DMS153 (cell line): ENCODE measurements around the gene NEUROG1.

Experiments
- DNase-seq: peaks from one replicate; lab custom pipeline; 2025; lab: John Stamatoyannopoulos, UW

NEUROG1 gene, protein sequence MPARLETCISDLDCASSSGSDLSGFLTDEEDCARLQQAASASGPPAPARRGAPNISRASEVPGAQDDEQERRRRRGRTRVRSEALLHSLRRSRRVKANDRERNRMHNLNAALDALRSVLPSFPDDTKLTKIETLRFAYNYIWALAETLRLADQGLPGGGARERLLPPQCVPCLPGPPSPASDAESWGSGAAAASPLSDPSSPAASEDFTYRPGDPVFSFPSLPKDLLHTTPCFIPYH

DNA sequence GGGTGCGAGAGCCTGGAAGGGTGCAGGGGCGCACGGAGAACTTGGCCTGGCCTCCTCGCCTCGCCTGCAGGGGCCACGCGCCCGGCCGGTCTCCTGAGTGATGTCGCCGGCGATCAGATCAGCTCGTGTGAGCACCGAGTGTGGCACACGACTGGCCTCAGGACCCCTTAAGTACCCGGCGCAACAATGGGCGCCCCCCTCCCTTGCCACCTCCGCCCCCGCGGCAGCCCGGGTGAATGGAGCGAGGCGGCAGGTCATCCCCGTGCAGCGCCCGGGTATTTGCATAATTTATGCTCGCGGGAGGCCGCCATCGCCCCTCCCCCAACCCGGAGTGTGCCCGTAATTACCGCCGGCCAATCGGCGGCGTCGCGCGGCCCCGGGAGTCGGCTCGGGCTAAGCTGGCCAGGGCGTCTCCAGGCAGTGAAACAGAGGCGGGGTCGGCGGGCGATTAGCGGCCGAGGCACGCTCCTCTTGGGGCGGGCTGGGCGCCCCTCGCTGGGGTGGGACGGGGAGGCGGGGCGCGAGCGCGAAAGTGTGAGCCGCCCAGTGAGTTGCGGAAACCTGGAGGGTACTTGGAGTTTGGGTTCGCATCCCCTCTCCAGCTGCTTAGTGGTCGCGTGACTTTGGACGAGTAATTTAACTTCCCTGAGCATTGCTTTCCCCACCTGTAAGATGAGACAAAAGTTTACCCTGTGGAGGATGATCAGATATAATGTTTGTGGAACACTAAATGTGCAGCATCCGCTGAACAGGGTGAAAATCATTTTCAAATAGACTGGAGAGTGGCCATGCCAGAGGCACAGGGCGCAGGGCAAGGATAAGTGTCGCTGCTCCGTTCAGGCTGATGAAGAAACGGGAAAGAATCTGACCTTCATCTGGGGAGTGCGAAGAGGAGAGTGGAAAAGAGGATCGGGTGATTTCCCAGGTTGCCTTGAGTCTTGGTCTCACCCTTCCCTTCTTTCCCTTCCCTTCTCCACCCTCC is at the start of gene NEUROG1:
NEUROG1 (minus strand) TSS at position 145 of the 982 bp plus-strand sequence. CDS start 274 bp downstream, outside the sequence.
- DNase-seq, result no peak

DNA sequence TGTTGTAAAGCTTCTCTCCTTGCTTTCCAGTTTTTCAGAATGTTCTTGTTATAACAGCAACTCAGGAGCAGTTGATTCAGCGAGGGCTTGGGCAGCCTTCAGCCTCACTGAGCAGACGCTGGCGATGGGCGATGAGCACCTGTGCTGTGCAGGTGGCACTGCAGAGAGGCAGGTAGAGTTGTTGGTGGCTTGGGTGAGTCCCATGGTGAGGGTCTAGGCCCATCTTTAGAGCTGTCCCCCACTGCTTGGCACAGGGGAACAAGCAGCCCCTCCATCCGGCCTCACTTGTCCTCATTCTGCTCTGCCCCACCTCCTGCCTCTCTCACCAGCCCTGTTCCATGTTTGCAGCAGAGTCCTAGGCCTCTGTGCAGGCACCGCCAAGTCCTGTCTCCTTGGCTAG is 49.2 kb upstream of the NEUROG1 start:
- DNase-seq, result no peak

DNA sequence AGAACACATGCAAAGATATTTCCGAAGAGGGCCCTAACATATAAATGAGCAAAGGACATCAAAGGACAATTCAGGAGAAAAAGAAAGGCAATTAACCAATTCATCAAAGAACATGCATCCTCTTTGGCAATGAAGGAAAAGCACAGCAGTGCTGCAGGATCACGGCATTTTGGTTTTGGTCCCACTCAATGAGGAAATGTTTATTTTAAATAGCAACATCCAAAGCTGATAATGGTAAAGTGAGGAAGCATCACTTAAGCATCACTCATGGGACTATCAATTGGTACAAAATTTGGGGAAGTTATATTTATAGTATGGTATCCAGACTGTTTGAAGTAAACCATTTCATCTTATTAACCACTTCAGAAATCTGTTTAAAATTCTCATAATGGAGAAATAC is 48.5 kb upstream of the NEUROG1 start:
- DNase-seq, result no peak

DNA sequence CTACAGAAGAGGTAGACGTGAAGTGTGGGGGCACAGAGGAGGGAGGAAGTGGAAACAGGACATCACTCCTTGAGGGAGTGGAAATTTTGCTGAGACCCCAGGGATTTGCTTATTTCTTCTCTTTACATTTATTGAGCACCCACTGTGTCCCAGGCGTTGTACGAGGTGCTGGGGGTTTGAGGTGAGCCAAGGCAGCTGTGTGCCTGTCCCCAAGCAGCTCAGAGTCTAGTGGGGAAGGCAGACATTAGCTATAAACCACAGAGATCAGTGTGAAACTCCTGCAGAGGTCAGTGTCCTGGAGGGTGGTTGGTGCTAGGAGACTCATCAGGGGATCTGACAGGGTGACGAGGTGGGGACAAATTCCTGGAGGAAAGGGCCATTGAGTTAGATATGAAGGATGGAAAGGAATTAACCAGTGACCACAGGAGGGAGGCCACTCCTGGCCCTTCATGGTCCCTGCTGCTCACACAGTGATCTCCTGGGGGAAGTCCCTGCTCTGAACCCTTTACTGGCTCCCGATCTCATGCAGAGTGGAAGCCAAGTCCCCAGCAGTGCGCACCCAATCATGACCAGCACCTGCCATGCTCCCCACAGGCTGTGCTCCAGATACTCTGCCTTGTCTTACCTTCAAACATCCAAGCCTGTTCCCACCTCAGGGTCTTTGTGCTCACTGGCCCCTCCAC is 46.5 kb upstream of the NEUROG1 start:
- DNase-seq, result no peak

DNA sequence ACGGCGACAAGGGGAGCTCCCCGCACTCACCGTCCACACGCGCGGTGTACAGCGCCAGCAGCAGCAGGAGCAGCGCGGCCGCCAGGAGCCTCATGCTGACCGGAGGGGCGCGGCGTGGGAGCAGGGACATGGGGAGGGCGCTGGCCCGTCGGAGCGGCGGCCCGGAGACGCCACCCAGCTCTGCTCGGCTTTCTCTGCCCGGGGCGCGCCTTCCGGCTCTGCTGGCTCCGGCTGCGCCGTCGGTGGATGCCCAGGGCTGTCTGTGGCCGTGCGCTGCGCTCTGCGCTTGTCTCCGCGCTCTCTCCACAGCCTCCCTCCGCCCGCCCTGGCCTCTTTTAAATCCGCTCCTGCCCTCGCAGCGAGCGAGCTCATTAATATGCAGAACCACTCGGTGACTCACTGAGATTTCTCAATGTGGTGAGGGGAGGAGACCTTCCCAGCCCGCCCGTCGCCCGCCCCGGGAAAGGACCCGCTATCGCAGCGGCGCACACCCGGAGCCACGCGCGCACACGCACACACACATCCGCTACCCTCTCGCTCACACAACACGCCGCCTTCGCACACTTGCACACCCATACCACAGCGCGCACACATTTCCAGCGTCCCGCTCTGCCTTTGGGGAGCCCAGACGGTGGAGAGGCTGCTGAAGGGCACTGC is 43.0 kb upstream of the NEUROG1 start, which contains the start of gene CXCL14:
CXCL14 (minus strand) TSS at position 307 of the 657 bp plus-strand sequence; CDS start at position 94, 213 bp downstream.
- no peak for DNase-seq

DNA sequence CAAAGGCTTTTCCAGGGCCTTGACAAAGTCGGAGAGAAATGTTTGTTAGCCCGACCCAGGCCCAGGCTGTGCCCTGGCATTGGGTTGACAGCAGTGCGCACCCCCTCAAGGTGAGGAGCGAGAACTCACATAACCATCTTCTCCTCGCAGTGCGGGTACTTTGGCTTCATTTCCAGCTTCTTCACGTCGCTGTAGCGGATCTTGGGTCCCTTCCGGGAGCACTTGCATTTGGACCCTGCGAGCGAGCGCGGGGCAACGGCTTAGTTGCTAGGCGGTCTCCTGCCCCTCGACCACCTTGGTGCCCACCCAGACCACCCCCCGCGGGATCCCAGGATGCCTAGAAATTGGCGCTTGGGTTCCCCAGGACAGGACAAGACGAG is 42.5 kb upstream of the NEUROG1 start:
- no peak for DNase-seq

DNA sequence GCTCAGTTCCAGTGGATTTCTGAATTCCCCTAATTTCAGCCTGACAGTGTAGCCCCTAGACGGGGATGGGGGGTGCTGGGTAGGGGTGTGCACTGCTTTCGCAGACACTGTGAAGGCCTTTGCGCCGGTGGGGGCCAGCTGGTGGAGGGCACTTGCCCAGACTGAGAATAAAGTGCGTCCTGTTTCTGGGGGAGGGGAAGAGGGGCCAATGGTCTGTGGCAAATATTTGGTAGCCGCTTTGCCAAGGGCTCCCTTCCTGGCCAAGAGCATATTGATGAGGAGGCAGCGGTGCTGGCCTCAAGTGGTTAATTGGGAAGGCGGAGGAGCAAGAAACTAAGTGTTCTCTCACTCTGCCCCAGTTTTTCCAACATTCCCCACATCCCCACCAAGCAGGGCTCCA is 41.7 kb upstream of the NEUROG1 start:
- no peak for DNase-seq

DNA sequence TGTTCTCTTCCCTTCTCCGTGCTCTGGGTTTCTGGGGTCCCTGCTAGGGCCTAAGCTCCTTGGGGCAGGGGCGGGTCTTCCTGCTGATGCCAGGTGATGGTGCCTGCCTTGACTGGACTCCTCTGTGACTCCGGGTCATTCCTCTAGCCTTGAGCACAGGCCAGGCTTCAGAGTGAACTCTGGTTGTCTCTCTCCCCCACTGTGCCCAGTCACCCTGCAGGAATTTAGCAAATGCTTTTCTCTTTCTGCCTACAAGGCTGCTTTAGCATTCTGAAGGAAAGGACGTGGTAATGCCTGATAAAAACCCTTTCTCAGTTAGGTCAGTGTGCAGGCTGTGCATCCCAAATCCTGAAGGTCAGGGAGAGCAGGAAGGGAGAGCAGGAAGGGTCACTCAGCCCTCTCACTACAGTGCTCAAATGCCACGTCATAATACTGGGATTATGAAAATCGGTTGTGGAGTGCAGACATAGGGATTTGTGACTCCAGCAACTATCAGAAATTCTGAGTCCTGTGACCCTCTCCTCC is 40.4 kb upstream of the NEUROG1 start:
- DNase-seq, result no peak

DNA sequence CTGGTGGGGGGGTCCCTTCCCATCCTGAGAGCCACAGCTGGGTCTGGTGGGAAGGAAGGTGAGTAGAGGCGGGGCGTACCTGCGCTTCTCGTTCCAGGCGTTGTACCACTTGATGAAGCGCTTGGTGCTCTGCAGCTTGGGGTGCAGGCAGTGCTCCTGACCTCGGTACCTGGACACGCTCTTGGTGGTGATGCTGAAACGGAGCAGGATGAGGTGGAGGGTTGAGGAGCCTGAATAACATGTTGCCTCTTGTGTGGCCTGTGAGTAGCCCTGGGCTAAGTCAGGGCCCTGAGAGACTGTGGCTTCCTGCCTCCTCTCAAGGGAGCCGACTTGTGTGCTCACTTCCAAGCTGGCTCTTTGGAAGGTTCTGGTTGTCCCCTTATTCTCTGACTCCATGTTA is 38.7 kb upstream of the NEUROG1 start:
- no peak for DNase-seq

DNA sequence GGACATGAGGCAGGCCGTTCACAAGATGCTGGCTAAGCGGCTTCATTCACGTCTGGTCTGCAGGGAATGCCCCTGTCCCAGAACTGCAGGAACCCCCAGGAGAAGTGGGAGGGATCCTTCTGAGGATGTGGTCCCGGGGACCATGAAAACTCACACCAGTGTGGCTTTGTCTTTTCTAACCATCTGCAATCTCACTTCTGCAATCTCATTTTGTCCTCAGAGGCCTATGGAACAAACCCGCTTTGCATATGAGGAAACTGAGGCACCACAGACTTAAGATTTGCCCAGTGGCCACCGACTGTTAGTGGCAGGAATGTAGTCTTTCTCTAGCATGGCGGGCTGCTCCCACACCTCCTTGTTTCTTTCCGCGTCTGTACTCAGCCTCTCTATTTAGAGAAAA is 36.1 kb upstream of the NEUROG1 start:
- DNase-seq, result no peak

DNA sequence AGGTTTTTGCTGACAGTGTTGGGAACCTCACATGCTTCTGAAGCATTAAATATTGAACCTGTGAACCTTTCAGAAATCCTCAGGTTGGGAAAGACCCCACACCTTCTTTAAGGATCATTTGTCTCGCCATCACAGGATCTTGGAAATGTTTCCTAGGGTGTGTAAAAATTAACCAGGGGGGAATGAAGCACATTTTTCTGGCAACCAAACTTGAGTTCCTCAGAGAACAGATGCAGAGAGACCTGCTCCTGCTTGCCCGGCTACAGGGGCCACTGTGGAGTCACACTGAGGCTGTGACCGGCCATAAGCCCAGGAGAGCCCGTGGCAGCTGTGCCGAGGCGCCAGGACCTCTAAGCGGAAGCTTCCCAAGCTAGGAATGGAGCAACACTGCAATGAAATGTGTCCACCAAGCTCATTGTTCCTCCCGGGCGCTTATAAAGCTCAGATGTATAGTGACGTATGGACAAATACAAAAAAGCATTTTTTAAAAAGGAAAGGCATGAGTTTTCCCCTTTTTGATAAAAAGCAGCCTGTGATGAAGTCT is 35.4 kb upstream of the NEUROG1 start:
- DNase-seq, result no peak

DNA sequence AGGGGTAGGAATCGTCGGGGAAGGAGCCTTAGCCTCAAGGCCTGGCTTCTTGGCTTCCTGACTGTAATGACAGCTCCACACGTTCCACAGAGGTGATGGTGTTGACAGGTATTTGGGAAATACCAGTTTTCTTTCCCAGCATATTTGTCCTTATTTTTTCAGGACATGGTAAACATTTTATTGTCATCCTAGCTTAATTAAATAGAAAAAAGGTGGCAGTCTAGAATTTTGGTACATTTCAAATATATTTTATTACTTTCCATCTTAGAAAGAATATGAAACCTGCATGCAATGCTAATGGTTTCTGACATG is 34.6 kb upstream of the NEUROG1 start:
- no peak for DNase-seq

DNA sequence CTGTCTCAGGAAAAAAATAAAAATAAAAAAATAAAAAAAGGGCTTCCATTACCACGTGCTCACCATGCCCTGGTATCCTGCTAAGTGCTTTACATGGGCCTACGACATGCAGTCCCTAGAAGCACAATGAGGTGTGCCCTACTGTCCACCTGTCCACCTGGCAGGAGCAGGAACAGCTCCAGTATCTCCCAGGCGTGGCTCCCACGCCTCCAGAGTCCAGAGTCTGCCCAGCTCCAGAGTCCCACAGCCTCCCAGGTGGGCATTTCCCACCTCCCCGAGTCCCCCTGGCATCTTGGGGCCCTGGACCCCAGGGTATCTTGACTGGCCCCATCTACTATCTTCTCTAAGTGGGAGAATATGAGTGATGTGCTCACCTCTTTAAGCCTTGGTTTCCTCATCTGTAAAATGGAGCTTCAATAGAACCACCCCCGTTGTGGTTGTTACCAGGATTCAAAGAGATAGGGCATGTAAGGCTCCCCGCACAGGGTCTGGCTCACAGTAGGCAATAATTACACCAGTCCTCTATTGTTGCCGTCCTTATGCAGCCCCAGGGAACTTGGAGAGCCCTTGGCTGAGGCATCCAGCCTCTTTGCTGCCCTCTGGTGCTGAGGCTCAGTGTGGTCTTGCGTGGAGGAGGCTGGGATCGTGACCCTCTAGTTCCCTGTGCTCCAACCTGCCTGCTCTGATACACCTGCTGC is 34.1 kb upstream of the NEUROG1 start:
- no peak for DNase-seq

DNA sequence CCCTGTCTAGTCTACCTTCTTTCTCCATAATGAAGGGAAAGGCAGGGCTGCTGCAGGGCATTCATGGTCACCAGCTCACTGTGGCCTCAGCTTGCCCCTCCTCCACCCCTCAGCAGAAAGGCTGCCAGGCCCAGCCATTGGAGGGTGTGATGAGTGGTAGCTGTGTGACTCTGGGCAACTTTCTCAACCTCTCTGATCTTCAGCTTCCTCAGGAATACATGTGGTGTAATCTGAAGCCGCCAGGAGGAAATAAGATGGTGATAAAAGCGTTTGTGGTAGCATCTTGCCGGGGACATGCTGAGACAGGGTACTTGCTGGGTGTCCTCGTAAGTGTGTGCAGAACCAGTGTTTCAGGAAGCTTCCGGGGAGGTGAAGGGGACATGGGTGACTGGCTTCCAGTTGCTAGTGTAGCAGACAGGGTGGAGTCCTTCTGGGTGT is 33.2 kb upstream of the NEUROG1 start:
- DNase-seq, result no peak

DNA sequence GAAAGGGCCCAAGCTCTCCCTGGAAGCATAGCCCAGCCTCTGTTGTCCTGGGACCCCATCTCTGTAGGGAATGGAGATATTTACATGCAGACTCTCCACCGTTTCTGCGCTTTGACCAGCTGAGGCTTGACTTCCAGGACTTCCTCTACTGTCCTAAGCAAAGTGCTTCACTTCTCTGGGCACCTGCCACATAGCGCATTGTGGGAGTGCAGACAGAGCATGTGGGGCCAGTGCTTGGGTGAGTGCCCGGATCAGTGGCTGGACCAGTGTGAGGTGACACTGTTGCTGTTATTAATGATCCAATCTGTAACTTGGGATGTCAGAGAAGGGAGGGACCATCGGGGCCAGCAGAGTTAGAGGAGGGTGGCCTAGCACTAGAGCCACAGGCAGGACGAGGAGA is 32.5 kb upstream of the NEUROG1 start:
- no peak for DNase-seq

DNA sequence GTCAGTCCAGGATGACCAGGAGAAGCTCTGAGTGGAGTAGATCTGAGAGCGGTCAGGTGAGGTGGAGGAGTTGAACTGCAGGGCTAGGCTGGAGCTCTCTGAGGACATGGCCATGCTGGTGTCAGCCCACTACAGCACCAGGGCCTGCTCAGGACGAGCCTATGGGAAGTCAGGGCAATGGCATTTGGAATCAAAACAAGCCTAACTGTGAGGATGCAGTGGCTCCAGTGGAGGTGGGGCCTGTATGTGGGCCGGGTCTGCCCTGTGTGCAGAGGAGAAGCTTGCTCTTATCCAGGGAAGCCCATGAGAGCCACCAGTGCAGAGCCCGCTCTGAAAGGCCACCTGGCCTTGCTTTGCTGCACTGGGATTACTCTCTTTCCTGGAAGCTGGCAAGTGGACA is 31.9 kb upstream of the NEUROG1 start:
- no peak for DNase-seq

DNA sequence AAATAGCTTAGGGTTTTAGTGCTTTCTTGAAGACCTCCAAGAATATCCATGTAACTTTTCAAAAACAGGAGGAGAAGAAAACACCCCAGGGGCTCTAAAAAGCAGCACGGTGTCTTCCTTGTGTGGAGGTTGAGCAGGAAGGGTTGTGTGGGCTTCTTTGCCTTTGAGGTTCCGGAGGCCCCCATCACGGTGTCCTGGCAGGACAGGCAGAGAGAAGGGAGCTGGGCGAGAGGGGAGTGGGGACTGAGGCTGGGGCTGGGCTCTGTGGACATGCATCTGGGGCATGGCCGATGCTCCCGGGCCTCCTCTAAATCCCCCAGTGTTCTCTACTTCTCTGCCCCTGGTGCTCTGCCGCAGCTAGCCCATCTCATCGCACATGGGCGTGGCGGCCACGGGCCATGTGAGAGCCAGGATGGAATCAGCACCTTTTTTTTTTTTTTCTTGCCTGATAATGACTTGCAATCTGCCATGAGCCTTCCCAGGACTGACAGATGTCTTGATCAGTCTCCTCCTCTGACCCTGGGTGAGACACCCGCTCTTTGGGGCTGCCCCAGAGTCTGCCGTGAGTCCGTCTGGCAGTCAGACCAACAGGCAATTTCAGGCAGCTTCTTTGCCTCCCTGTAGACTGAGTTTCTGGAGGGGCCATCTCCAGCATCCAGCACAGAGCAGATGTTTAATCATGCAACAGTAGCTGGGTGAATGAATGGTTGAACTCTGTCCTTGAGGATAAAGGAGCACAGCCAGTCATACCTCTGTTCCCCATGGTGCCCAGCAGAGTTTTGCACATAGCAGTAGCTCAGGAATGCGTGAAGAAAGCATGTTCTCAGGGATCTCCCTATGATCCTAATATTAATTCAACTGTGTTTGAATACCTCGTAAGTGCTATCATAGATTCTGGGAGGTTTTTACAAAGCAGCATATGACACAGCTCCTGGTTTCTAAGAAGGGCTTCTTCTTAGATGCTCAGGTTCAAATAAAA is 30.9 kb upstream of the NEUROG1 start:
- no peak for DNase-seq

DNA sequence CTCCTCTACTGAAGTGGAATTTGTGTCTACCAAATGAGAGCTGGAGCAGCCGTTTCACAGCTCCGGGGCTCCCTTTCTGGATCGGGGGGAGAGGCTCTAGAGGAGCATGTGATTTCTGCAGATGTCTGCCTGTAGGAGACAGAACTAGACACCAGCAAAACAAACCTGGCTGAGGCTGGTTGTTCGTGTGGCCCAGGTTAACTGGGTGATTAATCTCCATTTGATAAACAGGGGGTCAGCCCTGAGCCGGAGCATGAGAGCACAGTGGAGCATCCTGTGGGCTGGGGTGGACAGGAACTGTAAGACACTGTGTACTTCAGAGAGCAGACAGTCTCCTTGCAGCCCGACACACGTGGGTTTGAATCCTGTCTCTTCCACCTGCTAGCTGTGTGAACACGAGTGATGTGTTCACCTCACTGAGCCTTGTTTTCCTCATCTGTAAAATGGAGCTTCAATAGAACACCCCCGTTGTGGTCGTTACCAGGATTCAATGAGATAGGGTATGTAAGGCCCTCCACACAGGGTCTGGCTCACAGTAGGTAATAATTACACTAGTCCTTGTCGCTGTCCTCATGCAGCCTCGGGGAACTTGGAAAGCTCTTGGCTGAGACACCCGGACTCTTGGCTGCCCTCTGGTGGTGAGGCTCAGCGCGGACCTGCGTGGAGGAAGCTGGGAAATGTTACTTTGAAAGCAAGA is 30.1 kb upstream of the NEUROG1 start:
- no peak for DNase-seq

DNA sequence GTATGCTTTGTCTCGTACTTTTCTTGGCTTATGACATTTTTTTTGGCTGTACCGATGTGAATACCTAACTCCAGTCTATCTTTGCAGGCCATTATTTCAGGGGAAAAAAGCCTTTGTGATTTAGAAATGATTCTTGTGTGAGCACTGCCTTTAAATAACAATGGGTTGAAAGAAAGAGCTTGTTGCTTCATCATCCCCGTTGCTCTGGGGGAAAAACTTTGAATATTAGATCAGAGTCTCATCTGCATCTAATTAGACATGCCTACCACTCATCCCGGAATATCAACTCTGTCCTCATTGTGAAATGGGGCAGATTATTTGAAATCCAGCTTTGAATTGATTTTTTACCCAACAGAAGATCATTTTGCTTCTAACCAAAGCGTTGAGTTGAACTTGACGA is 29.5 kb upstream of the NEUROG1 start:
- DNase-seq, result no peak
